Endothelial cell (in vitro differentiated cells): ENCODE measurements around the gene CXCR6. TPM values are rescaled to one million over a fixed set of nuclear protein-coding genes. Genes with fewer than 3 reads are reported as not detected.
A peak's percentile ranks its signal among the peaks of the same experiment; 100 is the strongest.

Source experiments
- DNase-seq: peaks from one replicate; pipeline ENCODE4 v3.0.0; 2021; ENCODE audit warnings: low spot score
- H3K27ac Mint-ChIP-seq: one replicate; pipeline ENCODE4 v1.8.0; 2021; ENCODE audit warnings: mixed read lengths, inconsistent platforms; ENCODE audit not compliant: unreplicated experiment
- H3K27me3 Mint-ChIP-seq: one replicate; pipeline ENCODE4 v1.8.0; 2021; ENCODE audit warnings: mild to moderate bottlenecking, moderate library complexity, mixed read lengths, inconsistent platforms; ENCODE audit not compliant: unreplicated experiment
- H3K36me3 Mint-ChIP-seq: one replicate; pipeline ENCODE4 v1.8.0; 2021; ENCODE audit warnings: mild to moderate bottlenecking, low read depth, mixed read lengths, inconsistent platforms; ENCODE audit not compliant: unreplicated experiment
- H3K4me1 Mint-ChIP-seq: one replicate; pipeline ENCODE4 v1.8.0; 2021; ENCODE audit warnings: mild to moderate bottlenecking, mixed read lengths, inconsistent platforms; ENCODE audit not compliant: unreplicated experiment
- H3K4me3 Mint-ChIP-seq: one replicate; pipeline ENCODE4 v1.8.0; 2021; ENCODE audit warnings: mild to moderate bottlenecking, mixed read lengths, inconsistent platforms; ENCODE audit not compliant: unreplicated experiment
- H3K9me3 Mint-ChIP-seq: one replicate; pipeline ENCODE4 v1.8.0; 2021; ENCODE audit warnings: mixed read lengths, inconsistent platforms; ENCODE audit not compliant: unreplicated experiment
- total RNA-seq: library from RNA; stranded (reverse); fragmentation: NEBNext Ultra II Directional; extraction: Animal tissue kit (Norgen Biotek cat#: 25700); gene quantifications from one replicate; pipeline ENCODE4 v1.2.1, GENCODE V29; 2021; ENCODE audit not compliant: unreplicated experiment
- TF ChIP-seq, protein P1 (sequence below): fragments of 200-600 bp; sonication (generic); IDR thresholded peaks from one replicate; pipeline ENCODE4 v1.5.0; 2021; ENCODE audit warnings: antibody characterized with exemption; ENCODE audit not compliant: unreplicated experiment

The CXCR6 gene
- total RNA-seq, 1 donor from 2014 or later: not detected

DNA sequence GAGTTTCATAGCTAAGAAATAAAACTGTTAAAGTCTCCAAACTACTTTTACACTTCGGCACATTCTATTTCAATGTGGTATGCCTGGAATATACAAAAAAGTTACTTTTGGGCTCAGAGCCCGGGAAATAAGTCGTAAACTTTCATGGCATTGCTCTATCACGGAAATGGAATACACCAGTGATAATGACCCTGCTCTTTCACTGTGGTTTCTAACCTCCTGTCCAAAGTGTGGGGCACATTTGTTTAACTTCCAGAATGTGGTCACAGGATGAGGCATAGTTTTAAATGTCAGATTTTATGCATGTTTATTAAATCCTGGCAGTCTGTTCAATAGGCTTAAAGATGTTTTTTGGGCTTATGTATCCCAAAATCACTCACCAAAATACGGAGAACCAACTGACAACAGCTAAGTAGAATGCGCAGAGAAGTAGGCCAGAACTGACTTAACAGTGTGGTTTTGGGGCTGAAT, 5.1 kb downstream of the CXCR6 start:
- Mint-ChIP-seq H3K4me3 (no peak overlapping the region), H3K27ac (no peak overlapping the region), H3K27me3 (peaks cover 1% of the 10 kb centered on the region), H3K4me1 (peaks cover 12% of the 10 kb centered on the region), H3K36me3 (peaks cover 18% of the 10 kb centered on the region), H3K9me3 (no peaks in the 10 kb centered on the region)
- TF ChIP-seq, protein P1, sequence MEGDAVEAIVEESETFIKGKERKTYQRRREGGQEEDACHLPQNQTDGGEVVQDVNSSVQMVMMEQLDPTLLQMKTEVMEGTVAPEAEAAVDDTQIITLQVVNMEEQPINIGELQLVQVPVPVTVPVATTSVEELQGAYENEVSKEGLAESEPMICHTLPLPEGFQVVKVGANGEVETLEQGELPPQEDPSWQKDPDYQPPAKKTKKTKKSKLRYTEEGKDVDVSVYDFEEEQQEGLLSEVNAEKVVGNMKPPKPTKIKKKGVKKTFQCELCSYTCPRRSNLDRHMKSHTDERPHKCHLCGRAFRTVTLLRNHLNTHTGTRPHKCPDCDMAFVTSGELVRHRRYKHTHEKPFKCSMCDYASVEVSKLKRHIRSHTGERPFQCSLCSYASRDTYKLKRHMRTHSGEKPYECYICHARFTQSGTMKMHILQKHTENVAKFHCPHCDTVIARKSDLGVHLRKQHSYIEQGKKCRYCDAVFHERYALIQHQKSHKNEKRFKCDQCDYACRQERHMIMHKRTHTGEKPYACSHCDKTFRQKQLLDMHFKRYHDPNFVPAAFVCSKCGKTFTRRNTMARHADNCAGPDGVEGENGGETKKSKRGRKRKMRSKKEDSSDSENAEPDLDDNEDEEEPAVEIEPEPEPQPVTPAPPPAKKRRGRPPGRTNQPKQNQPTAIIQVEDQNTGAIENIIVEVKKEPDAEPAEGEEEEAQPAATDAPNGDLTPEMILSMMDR: no peak
- DNase-seq: no peak

GRCh38 chr3:45948881-45949280, 5.6 kb downstream of the CXCR6 start:
- Mint-ChIP-seq H3K4me3 (no peak overlapping the region), H3K36me3 (peaks cover 21% of the 10 kb centered on the region), H3K9me3 (no peaks in the 10 kb centered on the region), H3K27me3 (peaks cover 1% of the 10 kb centered on the region), H3K27ac (no peak overlapping the region), H3K4me1 (peaks cover 12% of the 10 kb centered on the region)
- TF ChIP-seq, protein P1: no peak
- DNase-seq: no peak

DNA sequence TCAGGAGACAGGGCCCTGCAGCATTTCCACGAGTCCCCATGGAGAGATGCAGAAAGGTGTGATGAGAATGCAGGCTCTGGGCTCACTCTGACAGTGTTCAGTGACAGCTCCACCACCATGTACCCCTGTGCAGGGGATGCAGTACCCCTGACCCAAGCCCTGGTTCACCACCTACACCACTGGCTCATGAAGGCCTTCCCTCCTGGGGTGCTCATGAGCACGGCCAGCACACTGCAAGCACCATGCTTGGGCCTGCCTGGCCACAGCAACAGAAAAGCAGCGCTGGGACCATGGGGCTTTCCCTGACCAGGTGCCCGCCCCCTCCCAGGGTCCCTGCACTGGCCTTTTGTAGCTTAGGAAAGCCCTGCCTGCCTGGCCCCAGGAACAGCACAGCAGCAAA, 6.2 kb downstream of the CXCR6 start:
- no peaks in the 10 kb centered on the region for H3K9me3 Mint-ChIP-seq
- no peak overlapping the region for H3K27ac Mint-ChIP-seq
- H3K27me3 Mint-ChIP-seq: peaks cover 1% of the 10 kb centered on the region
- TF ChIP-seq, protein P1: no peak
- H3K36me3 Mint-ChIP-seq: peaks cover 26% of the 10 kb centered on the region
- peaks cover 12% of the 10 kb centered on the region for H3K4me1 Mint-ChIP-seq
- no peak for DNase-seq
- H3K4me3 Mint-ChIP-seq: no peak overlapping the region

DNA sequence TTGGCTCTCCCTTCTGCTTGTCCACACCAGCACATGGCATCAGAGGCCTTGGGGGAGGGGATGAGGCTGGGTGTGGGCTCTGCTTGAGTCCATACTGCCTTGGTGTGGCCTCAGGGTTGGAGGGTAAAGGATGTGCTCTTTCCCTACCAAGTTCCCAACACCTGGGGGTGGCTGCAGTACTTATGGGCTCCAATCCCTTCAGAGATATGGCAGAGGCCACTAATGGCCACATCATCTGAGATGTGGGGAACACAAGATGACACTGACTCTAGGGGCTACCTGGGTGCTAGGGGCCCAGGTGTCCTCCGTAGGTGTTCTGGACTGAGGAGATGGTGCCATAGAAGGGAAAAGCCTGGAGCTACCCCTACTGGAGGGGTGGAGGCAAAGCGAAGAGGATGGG, 6.9 kb downstream of the CXCR6 start:
- Mint-ChIP-seq H3K9me3 (no peaks in the 10 kb centered on the region), H3K27ac (no peak overlapping the region), H3K27me3 (peaks cover 1% of the 10 kb centered on the region), H3K4me3 (no peak overlapping the region), H3K36me3 (peaks cover 31% of the 10 kb centered on the region), H3K4me1 (peaks cover 12% of the 10 kb centered on the region)
- DNase-seq: no peak
- TF ChIP-seq, protein P1: no peak

DNA sequence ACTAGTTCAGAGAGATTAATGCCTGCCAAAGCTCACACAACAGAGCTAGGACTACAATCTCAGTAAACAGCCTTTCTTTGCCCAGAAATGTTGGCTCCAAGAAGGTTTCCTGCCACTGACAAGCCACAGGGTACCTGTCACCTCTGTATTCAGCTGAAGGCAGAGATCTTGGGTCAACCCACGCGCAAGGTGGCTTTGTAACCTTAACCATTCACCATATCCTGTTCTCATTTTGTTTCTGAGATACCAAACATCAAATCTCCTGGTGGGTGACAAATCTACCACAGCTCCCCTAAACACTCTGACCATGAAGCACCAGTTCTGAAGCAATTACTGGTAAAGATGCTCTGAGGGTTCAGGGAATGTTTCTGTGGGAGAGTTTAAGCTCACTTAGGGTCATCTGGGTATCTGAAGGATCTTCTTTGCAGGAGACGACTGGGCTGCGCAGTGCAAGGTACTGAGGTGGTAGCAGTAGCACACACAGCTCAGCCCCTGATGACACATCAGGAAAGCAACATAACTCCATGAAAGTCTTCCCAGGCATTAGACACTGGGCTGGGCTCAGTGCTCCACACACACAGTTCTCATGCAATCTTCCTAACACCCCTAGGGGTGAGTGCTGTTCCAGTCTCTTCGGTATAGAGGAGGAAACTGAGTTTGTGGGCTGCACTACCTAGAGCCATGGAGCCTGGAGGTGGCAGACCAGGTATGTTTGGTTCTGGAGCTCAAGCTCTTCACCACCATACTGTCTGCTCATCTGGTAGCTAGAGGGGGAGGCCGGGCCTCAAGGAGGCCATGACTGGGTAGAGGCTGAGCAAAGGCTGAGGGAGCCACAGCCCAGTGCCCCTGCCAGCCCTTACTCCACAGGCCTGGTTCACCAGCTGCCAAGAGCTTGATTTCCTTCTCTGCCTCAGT, 7.7 kb downstream of the CXCR6 start:
- peaks cover 1% of the 10 kb centered on the region for H3K27me3 Mint-ChIP-seq
- no peak for DNase-seq
- H3K4me1 Mint-ChIP-seq: peaks cover 12% of the 10 kb centered on the region
- H3K27ac Mint-ChIP-seq: no peak overlapping the region
- H3K36me3 Mint-ChIP-seq: peaks cover 37% of the 10 kb centered on the region
- peak overlapping the region; percentile 15 for H3K4me3 Mint-ChIP-seq
- no peaks in the 10 kb centered on the region for H3K9me3 Mint-ChIP-seq
- TF ChIP-seq, protein P1: no peak
